Loucy (cell line): ENCODE results near the gene NCSTN.

Experiments
- H2AFZ ChIP-seq: fragments of 200-600 bp; sonication (generic); 2 replicates; pipeline ENCODE4 v1.6.0; 2016; ENCODE audit warnings: antibody characterized with exemption, mild to moderate bottlenecking, low read length, moderate library complexity
- H3F3A ChIP-seq: fragments of 200-600 bp; 2 replicates; pipeline ENCODE4 v1.6.0; 2016; ENCODE audit warnings: antibody characterized with exemption, low read depth, mild to moderate bottlenecking
- H3K27me3 ChIP-seq: fragments of 200-600 bp; sonication (generic); 2 replicates; pipeline ENCODE4 v1.6.1; 2014; ENCODE audit warnings: low read length, mild to moderate bottlenecking; ENCODE audit not compliant: insufficient read depth, poor library complexity, severe bottlenecking
- H3K36me3 ChIP-seq: fragments of 200-600 bp; sonication (generic); 2 replicates; pipeline ENCODE4 v1.6.1; 2016; ENCODE audit warnings: low read length; ENCODE audit not compliant: insufficient read depth
- H3K4me1 ChIP-seq: fragments of 200-600 bp; sonication (generic); 2 replicates; pipeline ENCODE4 v1.5.1; 2014; ENCODE audit warnings: low read length, mild to moderate bottlenecking; ENCODE audit not compliant: insufficient read depth, poor library complexity, severe bottlenecking
- H3K4me2 ChIP-seq: fragments of 200-600 bp; sonication (generic); 2 replicates; pipeline ENCODE4 v1.6.0; 2014; ENCODE audit warnings: antibody characterized with exemption, low read length, low read depth, mild to moderate bottlenecking; ENCODE audit not compliant: poor library complexity, severe bottlenecking
- H3K4me3 ChIP-seq: fragments of 200-600 bp; sonication (generic); 2 replicates; pipeline ENCODE4 v1.5.1; 2014; ENCODE audit warnings: low read length, mild to moderate bottlenecking, mixed read lengths; ENCODE audit not compliant: poor library complexity, severe bottlenecking
- H3K79me2 ChIP-seq: fragments of 200-600 bp; sonication (generic); 2 replicates; pipeline ENCODE4 v1.6.1; 2014; ENCODE audit warnings: low read length; ENCODE audit not compliant: insufficient read depth
- H3K9ac ChIP-seq: fragments of 200-600 bp; sonication (generic); 2 replicates; pipeline ENCODE4 v1.6.0; 2014; ENCODE audit warnings: mild to moderate bottlenecking, low read depth, low read length, moderate library complexity; ENCODE audit not compliant: poor library complexity, severe bottlenecking
- H3K9me2 ChIP-seq: fragments of 200-600 bp; sonication (generic); replicated peaks from 2 replicates; pipeline ENCODE4 v1.6.1; 2016; ENCODE audit warnings: low read depth, low read length, mixed read lengths
- H3K9me3 ChIP-seq: fragments of 200-600 bp; sonication (generic); 2 replicates; pipeline ENCODE4 v1.6.1; 2014; ENCODE audit warnings: mild to moderate bottlenecking, antibody characterized with exemption, low read length, low read depth; ENCODE audit not compliant: insufficient read depth
- H4K20me1 ChIP-seq: fragments of 200-600 bp; sonication (generic); 2 replicates; pipeline ENCODE4 v1.6.0; 2014; ENCODE audit warnings: antibody characterized with exemption, low read length, mild to moderate bottlenecking; ENCODE audit not compliant: insufficient read depth, poor library complexity, severe bottlenecking
- CTCF ChIP-seq: fragments of 200-600 bp; sonication (generic); conservative IDR thresholded peaks from 2 replicates; pipeline ENCODE4 v1.5.1; 2014; ENCODE audit warnings: mild to moderate bottlenecking, antibody characterized with exemption, low read length
- EZH2phosphoT487 ChIP-seq: fragments of 200-600 bp; IDR thresholded peaks from 2 replicates; pipeline ENCODE4 v1.6.1; 2018; ENCODE audit warnings: antibody characterized with exemption, mild to moderate bottlenecking, moderate library complexity, borderline replicate concordance

Gene NCSTN

DNA sequence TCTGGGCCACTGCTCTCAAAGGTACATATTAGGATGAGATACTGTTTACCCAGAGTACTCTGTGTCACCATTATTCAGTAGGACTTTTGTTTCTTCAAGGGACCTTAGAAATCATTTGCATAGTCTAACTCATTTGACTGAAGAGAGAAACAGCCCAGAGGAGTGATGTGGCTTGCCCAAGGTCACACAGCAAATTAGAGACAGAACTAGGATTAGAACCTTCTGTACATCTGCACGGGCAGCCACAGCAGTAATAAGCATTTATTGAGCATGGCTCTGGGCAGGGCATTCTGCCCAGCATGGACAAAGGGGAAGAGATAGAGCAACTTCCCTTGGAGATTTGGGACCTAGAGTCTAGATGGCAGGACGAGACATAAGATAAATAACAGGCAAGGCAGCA is 18.0 kb downstream of the NCSTN start:
- Histone ChIP-seq H3K27me3 (no peaks in the 10 kb centered on the region), H3K79me2 (no peaks in the 10 kb centered on the region), H3K4me2 (no peak overlapping the region), H2AFZ (no peak overlapping the region), H3K4me3 (no peak overlapping the region), H3K36me3 (peaks cover 20% of the 10 kb centered on the region; the same call in 1 of the 2 replicates), H3K9me3 (no peaks in the 10 kb centered on the region), H3K4me1 (no peaks in the 10 kb centered on the region), H4K20me1 (no peaks in the 10 kb centered on the region), H3F3A (no peaks in the 10 kb centered on the region), H3K9ac (no peak overlapping the region), H3K9me2 (no peaks in the 10 kb centered on the region)
- TF ChIP-seq CTCF (no peak), EZH2phosphoT487 (no peak)

DNA sequence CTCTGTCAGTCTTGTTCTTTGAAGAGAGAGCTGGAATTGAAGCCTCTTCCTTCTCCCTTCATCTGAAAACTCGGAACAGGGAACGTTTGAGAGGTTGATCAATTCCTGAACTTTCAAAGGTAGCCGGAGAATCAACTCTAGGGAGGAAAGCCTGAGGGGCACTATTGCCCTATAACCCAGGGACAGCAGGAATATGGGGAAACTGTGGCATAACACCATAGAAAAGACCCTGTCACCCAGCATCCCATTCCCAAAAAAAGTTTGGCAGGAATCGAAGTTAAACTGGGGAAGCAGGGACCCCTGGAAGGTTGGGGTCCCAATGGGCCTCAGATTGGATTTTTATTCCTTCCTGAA is 18.6 kb downstream of the NCSTN start:
- Histone ChIP-seq H3K9me2 (no peaks in the 10 kb centered on the region), H2AFZ (no peak overlapping the region), H3K79me2 (no peaks in the 10 kb centered on the region), H3K9me3 (no peaks in the 10 kb centered on the region), H3K4me3 (no peak overlapping the region), H3K36me3 (peaks cover 14% of the 10 kb centered on the region; the same call in 1 of the 2 replicates), H3K27me3 (no peaks in the 10 kb centered on the region), H3K4me1 (no peaks in the 10 kb centered on the region), H3K9ac (no peak overlapping the region), H4K20me1 (no peaks in the 10 kb centered on the region), H3F3A (no peaks in the 10 kb centered on the region), H3K4me2 (no peak overlapping the region)
- TF ChIP-seq CTCF (no peak), EZH2phosphoT487 (no peak)

DNA sequence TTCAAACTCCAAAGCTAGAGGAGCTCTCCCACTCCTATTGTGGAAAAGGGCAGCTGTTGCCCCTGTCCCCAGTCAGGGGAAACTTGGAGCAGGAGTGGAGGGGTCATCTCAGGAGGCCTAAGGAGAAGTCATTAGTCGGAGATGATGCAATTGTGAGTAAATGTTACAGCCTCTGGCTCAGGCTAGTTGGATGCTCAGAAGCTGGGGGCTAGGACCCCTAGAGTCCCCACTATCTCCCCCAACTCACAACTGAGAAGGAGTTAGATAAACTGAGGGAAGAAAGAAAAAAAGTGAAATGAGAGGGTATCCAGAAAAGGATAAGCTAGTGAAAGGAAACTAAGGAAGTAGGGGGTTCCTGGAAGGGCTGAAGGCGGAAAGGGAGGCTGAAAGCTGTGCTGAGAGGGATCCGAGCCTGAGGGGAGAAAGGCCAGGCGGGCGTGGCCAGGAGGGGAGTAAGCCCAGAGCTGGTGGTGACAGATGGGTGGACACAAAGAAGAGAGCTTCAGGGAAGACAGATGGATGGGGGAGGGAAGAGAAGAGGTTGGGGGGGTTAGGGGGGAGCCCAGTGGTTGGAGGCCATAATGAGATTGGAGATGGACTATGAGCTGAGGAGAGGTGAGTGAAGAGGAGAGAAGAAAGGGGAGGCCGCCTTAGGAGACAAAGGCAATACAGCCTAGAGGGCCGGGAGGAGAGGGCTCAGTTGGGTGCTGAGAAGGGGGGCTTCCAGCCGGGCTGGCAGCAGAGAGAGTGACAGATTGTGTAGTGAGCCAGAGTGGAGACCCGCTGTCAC is 19.2 kb downstream of the NCSTN start:
- no peaks in the 10 kb centered on the region for H3K27me3 ChIP-seq
- no peak for TF ChIP-seq CTCF
- TF ChIP-seq EZH2phosphoT487, result no peak
- no peak overlapping the region for H3K9ac ChIP-seq
- no peaks in the 10 kb centered on the region for H3F3A ChIP-seq
- no peak overlapping the region for H2AFZ ChIP-seq
- no peaks in the 10 kb centered on the region for H3K4me1 ChIP-seq
- no peaks in the 10 kb centered on the region for H3K9me2 ChIP-seq
- H3K36me3 ChIP-seq, result peaks cover 10% of the 10 kb centered on the region; the same call in 1 of the 2 replicates
- H3K79me2 ChIP-seq, result no peaks in the 10 kb centered on the region
- no peaks in the 10 kb centered on the region for H3K9me3 ChIP-seq
- no peaks in the 10 kb centered on the region for H4K20me1 ChIP-seq
- H3K4me2 ChIP-seq, result no peak overlapping the region
- no peak overlapping the region for H3K4me3 ChIP-seq
